Stimulated activated naive CD4-positive, alpha-beta T cell treated with Interleukin-2 at 50 U/mL for 16 hours (primary cell): ENCODE results near the gene AJAP1.

ENCODE experiments used
- DNase-seq: peaks from one replicate; lab custom pipeline; 2025; lab: John Stamatoyannopoulos, UW

Gene AJAP1

DNA sequence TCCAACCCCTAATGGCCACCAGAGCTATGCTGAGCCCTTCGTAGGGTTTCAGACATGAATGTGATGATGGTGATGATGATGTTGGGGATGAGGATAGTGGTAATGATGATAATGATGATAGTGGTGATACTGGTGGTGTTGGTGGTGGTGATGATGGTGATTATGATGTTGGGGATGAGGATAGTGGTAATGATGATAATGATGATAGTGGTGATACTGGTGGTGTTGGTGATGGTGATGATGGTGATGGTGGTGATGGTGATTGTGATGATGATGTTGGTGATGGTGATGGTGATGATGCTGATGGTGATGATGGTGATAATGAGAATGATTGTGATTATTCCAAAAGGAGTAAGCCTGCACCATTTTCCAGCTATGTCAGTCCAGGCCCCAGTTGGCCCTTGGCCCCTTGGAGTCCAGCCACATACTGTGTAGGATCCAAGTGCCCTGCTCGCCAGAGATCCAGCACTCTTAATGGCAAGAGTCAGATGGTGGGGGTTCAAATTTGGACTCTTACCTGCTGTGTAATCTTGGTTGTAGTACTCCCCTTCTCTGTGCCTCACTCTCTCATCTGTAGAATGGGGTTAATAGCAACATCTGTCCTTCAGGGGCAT lies 28.3 kb downstream of the AJAP1 start:
- DNase-seq: no peak

DNA sequence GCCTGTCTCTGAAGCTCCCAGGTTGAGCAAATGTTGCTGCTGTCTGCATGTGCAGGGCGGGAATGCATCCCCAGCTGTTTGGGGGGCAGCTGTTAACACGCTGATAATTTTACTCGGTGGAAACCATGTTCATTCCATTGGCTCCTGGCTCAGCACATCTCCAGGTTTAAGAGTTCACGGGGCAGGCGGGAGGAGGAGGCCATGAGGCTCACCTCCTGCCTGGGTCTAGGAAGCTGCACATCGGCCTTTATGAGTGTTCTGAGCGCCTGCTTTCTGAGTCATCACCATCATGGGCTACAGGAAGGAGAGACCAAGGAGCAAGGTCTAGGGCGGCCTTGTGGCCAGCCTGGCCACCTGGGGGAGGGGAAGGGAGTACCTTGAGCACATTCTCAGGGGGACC lies 29.7 kb downstream of the AJAP1 start:
- no peak for DNase-seq

DNA sequence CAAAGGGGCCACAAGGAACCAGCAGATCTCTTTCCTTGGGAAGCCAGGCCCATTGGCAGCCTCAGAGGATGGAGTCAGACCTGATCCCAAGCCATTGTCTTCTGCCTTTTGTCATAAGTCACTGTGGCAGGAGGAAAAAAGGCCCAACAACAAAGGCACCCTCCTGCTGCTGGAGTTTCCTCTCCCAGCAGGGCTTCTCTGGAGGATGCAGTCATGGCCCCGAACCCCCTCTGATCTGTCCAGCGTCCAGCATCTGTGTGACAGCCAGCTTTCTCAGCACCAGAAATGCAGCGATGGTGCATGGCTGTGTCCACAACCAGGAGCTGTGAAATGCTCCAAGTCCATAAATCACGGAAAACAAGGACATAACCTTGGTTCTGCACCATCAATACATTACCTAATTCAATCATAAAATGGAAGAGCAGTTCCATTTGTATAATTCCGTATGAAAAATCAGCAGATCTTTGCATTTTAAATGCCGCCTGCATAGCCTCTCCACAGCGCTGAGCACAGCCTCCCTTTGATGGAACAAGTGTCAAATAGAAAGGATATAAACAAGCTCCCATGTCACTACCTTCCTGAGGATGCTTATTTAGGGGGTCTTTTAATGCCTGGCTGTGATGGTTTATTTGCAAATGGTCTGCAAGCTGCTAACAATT lies 30.6 kb downstream of the AJAP1 start:
- DNase-seq: no peak

DNA sequence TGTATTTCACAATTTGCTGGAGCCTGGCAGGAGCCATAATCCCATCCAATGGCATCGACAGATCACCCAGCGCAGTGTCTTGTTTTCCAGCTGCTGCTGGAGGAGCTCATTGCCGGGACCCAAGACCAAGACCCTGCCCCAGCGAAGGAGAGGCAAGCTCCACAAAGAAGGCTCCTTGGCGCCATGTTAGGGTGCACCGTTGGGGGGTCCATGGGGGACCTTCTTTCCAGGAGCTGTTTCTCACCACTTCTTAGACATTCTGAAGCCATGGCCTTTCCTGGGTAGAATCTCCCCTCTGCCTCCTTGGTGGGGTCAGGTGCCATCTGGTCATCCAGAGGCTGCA lies 31.1 kb downstream of the AJAP1 start:
- DNase-seq: no peak

DNA sequence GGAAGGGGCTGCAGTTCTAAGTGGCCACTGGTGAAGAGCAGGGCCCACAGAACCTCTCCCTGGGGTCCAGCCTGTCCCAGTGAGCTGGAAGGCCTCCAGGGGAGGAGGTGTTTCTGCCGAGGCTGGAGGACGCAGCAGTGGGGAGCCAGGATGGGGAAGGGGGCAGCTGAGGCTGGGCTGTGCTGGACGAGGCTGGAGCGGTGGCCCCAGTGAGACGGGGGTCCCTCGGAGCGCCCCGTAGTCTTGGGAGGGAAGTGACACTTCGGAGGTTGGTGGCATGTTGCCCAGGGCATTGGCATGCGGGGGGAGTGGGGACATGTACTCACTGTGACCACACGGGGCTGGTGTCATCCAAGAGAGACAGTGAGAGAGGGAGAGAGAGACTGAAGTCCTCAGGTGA lies 33.5 kb downstream of the AJAP1 start:
- no peak for DNase-seq

DNA sequence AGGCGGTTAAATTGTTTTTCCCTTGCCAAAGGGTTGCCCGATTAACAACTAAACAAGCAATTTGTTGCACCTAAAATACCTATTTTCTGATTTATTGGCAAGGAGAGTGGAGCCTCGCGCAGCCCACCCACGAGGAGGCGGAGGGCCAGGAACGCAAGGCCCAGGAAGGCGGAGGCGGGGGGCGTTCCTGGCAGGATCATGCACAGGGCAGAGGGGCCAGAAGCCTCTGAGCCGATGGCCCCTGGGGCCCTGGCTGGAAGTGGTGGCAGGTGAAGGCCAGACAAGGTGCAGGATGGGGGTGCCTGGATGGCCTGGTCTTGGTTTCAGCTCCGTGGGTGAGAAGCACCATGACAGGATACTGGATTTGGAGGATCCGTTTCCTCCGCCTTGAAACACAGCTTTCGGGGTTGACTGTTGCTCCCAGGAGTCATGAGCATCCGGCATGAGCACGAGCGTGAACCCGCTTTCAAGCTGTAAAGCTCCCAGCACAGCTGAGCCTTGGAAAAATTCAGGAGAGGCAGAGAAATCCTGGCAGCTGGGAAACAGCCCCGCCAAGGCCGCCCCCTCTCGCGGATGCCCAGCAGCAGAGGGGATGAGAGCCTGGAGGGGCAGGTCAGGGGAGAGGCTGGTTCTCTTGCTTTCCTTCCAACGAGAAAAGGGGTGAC lies 35.0 kb downstream of the AJAP1 start:
- DNase-seq: no peak

DNA sequence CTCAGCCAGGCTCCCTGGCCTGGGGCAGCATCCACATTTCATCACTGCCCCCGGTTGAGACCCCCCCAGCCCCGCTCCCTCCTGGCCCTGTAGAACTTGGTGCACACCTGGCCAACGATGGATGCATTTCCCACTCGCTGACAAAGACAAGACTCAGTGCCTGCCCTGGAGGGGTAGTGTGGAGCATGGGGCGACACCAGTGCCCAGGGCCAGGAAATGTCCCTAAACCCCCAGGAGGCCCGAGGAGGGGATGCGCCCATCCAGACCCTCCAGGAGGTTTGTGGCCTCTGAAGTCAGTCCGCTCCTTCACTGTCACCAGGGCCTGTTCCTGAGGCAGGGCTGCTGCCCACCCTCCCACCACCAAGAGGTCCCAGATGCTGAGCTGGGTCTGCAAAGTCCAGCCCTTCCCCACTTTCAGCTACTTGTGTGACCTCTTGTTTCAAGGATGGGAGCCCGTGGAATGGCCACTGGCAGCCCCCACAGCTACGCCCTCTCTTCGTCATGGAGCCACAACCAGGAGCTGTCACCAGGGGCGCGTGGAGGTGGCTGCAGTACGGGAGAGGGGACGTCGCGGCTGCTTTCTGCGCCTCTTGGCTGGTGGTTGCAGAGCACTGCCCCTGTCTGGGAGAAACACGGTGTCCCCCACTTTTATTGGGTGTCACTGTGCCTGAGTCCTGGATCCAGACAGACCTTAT lies 35.7 kb downstream of the AJAP1 start:
- DNase-seq: no peak

DNA sequence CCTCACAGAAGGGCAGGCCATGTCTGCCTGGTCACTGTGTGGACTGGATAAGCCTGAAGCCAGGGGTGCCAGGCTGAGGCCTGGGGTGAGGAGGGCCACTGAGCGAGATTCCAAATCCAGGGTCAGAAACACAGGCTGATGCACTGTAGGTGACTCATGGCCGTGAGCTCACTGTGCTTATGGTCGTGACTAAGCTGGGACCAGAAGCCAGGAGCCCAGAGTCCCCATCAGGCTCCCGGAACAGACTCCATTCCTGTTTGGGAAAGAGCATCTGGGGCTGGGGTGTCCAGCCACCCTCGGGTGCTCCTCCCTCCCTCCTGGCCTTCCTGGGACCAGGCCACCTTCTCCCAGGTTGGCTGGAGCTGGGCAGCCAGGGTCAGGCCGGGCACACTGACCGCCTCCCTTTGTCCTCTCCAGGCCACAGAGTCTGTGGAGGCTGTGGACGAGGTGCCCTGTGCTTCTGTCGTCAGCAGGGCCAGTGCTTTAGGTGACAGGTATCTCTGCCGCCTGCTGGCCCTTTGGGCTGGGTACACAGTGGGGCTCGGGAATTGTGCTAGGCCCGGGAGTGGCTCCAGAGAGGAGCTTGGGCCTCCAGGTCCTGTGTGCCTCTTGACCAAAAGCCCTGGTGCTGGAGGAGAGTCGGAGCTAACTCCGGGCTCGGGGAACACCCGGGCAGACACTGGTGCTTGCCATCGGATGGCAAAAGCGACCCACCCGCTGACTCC lies 36.7 kb downstream of the AJAP1 start:
- no peak for DNase-seq

DNA sequence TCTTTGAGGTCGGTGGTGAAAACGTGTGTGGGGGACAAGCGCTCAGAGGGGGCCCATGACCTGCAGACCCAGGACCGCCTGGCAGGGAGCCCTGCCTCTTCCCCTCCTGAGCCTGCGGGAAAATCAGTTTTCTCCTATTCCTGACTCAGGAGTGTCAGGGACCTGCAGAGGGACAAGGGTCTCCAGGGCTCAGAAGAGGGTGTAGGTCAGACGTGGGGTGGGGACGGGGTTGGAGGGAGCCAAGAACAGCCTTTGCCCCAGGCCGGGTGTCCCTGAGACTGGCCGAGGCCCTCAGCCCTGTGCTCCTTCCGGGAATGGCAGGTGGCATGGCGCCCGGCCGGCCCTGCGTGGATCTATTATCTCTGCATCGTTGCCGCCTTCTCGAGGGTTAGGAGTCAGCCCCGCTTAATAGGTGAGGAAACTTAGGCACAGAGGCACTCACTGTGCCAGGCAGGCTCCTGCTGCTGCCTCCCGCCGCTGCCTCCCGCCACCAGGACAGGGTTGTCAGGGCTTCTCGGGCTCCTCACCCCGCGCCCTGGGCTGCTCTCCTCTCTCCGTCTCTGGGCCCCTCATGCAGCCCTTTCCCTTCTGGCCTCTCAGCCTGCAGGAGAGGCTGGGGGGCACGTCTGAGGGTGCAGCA lies 37.5 kb downstream of the AJAP1 start:
- DNase-seq: no peak

DNA sequence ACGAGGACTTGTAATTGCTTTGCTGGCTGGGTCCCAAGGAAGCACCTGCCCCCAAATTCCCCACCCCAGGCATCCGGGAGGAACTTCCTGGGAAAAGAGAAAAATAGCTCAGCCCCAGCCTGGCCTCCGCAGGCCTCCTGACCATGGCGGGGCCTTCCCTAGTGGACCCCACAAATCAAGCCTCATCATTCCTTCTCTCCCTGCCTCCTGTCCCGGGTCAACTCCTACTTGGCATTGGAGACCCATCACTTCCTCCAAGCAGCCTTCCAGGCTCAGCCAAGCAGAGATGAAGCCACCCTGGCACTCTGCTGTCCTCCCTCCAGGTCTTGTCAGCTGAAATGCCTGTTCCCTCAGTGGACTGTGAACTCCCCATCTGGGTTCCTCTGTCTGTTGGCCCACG lies 38.0 kb downstream of the AJAP1 start:
- DNase-seq: no peak

DNA sequence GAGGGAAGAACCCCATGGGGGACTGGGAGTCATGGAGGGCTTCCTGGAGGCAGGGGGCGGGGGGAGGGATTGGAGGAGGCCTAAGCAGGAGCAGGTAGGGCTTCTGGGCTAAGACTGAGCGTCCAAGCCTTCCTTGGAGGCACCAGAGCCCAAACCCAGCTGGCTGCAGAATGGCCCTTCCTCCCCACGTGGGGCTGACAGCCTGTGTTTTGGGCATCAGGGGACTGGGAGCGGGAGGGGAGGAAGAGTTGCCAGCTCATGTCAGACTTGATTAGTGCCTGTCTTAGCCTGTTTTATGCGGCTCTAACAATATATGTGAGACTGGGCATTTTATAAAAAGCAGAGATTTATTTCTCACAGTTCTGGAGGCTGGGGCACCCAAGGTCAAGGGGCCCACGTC lies 38.9 kb downstream of the AJAP1 start:
- no peak for DNase-seq

DNA sequence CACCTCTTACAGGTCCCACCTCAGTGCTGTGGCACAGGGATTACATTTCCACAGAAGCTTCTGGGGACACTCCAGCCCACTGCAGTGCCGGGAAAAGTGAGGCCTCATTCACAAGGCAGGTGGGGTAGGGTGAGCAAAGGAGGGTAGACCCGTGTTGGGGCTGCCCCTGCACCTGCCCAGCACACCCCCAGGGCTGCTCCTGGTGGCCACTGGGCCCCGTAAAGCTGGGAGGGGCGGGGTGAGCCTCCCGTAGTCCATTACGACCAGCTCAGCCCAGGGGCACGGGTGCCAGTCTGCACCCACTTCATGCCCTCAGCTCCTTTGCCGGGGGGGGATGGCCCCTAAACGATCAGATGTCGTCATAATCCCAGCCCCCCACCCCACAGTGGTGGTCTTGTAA lies 39.5 kb downstream of the AJAP1 start:
- no peak for DNase-seq

DNA sequence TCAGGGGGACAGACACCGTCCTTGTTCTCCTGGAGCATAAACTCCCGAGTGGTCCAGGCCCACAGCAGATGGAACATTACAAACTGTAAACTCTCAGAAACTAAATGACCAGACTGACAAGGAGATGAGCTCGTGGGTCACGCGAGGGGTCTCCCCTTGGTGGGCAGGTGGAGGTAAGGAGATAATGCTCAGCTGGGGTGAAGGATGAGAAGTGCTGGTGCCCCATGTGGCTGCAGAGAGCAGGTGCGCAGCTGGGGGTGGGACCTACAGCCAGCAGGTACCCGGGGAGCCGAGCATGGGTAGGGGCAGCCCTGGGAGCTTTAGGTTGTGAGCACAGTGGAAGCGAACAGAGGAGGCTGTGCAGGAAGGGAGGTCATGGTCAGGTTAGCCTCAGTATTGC lies 40.1 kb downstream of the AJAP1 start:
- DNase-seq: no peak

DNA sequence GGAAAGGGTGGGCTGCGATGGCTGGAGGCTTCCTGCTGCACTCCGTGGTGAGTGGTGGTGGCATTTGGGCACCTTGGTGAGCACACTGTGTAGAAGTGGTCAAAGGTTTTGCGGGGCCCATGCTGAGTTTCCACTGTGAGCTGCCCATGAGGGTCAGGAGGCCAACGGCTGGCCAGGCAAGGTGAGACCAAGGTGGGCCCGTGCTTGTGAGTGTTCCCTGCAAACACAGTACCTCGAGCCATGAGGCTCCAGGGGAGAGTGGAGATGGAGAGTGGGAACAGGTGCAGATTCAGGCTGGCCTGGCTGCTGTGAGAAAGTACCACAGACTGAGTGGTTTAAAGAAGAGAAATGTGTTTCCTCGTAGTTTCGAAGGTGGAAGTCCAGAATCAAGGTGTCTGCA lies 40.8 kb downstream of the AJAP1 start:
- DNase-seq: no peak

DNA sequence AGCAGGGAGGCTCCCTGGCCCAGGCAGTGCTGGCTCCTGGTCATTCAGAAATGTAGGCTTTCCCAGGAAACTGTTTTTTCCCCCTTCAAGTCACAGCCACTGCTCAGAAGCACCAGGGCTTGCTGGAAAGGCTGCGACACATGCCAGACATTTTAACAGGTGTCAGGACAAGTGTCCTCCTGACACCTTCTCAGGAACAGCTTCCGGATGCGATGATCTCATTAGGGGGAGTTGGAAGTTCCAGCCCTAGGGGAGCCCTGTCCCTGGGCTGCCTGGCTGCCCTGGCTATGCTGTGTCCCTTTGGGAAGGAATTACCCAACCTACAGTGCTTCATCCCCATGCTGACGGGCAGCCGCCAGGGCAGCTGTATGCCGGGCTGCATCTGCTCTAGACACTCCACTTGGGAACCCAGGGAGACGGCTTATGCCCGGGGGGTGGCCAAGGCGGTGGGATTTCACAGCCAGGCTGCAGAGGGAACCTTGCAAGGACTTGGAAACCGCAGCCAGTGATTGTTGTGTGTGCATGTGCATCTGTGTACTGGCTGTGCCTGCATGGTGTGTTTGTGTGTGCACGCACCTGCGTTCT lies 41.8 kb downstream of the AJAP1 start:
- no peak for DNase-seq

DNA sequence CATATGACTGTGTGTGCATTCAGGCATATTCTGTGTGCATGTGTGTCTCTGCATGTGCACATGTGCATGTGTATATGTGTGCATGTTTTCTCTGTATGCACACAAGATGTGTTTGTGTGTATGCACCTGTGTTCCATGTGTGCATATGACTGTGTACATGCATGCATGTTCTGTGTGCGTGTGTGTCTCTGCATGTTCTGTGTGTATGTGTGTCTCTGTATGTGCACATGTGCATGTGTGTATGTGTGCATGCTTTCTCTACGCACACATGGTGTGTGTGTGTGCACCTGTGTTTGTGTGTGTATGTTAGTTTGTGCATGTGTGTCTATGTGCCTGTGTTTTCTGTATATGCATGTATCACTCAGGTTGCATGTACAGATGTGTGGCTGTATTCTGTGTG lies 42.3 kb downstream of the AJAP1 start:
- DNase-seq: no peak

DNA sequence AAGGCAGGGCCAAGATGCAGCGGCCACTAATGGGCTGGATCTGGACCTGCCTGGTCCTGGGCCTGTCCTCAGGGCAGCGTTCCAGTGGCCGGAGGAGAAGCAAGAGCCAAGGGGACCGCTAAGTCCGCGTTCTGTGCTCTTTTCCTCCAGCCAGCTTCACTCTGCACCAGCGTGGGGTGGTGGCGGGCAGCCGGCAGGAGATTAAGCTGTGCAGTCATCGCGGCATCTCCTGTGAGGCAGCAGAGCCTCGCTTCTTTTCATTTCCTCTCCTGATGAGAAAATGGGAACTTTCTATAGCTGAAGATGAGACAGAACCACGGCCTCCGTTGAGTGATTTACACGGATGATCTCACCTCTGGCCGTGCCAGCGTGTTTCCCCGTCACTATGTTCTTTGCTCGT lies 43.4 kb downstream of the AJAP1 start:
- no peak for DNase-seq

DNA sequence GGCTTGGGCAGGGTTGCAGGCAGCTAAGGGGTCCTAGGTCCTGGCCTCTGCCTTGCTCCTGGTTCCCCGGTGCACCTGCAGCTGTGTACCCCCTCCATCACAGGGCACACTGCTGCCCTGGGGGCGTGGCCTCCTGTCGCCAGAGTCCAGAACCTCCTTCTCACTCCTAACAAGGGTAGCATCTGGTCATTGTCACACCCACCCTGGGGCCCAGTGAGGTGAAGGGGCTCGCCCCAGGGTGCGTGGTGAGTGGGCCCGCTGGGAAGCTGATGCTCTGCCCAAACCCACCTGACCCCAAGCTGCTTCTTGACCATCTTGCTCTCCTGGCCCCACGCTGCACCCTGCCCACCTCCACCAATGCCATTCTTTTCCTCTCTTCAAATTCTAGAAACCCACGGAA lies 44.5 kb downstream of the AJAP1 start:
- DNase-seq: no peak

DNA sequence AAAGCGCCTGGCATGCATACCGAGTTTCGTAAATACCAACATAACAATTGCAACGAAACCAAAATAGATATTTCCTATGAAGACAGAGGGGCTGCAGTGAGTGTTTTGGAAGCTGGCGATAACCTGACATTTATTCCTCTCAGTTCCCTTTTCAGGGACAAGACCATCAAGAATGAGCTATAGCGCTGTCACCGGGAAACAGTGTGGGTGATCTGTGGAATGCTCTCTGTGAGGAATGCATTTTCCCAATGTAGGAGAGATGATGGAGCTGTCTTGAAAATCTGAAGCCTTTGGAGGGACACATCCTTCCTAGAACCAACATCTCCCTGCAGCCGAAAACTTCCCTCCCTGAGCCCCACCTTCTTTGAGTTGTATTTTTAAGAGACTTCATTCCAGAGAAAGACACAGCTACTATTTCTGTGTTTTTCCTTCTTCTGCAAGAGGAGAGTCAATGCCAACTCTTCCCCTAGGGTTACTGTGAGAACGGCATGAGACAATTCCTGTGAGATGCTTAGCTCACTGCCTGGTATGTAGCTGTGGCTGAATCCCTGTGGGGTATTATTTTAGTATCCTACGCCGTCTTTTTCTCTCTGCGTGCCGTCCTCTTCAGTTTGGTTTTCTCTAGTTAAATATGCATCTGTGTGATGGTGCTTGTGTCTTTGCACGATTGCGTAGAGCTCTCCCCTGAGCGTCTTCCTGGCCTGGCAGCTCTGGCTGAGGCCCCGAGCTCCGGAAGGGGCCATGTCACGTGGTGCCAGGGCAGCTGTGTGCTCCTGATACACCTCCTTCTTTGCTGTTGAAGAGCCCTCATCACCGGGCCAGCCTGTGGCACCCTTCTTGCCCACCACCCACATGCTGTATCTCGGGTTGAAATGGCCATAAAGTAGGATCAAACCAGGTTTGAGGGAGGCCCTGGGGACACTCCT lies 45.2 kb downstream of the AJAP1 start:
- DNase-seq: no peak

DNA sequence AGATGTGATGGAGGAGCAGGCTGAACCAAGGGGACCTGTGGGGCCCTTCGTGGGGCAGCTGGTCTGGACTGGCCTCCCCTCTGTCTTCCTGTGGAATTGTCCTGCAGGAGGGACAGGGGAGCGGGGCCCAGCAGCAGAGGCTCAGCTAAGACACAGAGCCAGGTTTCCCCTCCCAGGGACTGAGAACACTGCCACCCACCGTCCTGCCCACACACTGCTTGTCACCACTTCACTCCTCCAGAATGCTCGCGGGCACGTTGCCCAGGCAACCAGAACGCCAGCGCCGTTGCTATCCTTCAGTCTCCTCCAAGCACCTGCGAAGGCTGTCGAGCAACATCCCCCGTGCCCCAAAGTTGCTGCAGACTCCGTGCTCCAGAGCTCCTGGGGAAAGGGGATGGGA lies 46.4 kb downstream of the AJAP1 start:
- no peak for DNase-seq

DNA sequence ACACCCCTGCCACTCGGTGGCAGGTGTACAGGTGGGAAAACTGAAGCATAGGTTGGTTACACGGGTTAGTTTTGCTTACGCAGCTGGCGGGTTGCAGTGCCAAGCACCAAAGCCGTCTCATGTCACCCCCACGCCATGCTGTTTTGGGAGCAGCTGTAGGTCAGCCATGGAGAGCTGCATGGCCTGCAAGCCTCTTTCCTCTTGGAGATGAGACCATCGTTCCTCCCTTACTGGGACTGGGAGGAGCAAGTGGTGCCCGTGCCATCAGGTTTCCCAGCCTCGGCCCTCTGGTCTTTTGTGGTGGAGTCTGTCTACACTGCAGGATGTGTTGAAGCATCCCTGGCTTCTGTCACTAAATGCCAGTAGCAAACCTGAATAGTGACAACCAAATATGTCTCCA lies 46.9 kb downstream of the AJAP1 start:
- no peak for DNase-seq
